GM20431 (cell line): Measurements from ENCODE around the gene OR9A2.

Source experiments
- in situ Hi-C: fragments of 300-500 bp; cut with MseI, MboI; formaldehyde crosslinking; loops from one replicate; pipeline ENCODE4 v1.15.0; 2020; ENCODE audit warnings: low sequenced_read_pairs; ENCODE audit not compliant: unreplicated experiment

OR9A2 gene

DNA sequence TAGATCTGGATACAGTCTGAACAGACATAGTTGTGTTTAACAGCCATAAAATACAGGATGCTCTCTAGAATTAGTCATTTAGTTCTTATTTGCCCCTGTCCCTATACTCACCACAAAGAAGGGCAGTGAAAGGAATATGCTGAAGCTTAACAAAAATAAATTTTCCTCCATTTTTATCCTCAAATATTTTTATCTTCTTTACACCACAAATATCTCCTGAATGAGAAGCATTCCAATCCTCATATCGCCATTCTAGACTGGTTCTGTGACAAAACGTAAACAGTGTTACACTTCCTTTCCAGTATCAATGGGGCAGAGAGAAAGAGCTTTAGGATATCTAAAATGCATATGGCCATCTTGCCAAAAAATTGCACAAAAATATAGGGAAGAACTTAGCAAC lies 1.6 kb downstream of the OR9A2 start:
- in situ Hi-C loops: no loop called here

- in situ Hi-C loops: no loop called here
Observed at GRCh38 chr7:143023047-143023446, 3.9 kb downstream of the OR9A2 start.

DNA sequence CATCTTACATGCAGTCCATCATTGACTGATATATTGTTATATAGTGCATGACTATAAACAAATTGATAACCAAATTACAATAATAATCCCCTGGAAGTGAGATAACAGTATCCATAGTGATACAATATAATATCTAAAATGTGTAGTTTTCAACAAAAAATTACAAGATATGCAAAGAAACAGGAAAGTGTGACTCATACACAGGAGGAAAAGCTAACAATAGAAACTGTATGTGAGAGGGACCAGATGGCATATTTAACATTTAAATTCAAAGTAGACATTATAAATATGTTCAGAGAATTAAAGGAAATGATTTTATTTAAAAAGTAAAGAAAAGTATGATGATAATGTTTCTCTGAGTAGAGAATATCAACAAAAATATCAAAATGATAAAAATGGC lies 8.0 kb downstream of the OR9A2 start:
- in situ Hi-C loops: loop anchor here (10.0 kb wide), 1 partner anchor 186 kb away; no protein-coding TSS in a partner anchor

- in situ Hi-C loops: loop anchor here (10.0 kb wide), 1 partner anchor 188 kb away; no protein-coding TSS in a partner anchor
Observed at GRCh38 chr7:143016996-143017395, 9.9 kb downstream of the OR9A2 start.

DNA sequence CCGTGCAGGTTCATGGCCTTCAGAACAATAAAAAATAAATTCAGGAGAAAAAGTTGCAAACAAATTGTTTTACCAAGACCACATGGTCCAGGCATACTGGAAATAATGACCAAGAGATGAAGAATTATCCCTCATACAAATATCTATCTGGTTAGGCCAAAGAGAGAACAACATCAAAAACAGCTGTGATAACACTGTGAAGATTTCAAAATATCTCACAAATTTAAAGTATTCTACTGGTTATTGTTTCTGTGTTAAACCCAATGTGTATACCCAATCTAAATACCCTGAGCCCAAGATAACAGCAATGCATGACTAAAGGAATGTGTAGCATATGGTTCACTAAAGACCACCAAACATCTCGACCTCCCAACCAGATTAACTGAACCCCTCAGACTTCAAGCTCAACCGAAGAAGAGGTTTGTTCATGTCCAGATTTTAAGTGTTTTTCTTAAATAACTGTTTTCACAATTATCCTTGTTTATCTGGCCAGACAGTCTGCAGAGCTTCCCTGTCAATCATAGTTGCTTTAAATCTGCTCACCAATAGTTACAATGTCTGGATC lies 10.9 kb downstream of the OR9A2 start:
- in situ Hi-C loops: loop anchor here (10.0 kb wide), 1 partner anchor 189 kb away; no protein-coding TSS in a partner anchor

DNA sequence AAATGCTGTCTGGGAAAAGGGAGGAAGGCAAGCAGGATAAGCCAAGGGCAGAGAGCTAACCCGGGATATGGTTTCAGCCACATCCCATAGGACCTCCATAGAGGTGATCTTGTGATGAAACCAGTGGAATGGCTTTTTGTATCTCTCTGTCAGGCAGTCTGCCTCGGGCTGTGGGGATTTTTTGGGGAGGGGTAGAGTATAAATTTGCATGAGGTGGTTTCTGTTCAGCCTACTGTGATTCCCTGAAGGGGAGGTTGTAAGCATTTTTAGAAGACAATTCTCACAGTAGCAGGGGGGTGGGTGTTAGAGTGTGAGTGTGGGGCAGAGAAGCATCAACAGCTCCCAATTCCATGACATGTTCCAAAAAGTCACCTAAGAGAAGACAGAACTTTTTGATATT lies 11.8 kb downstream of the OR9A2 start:
- in situ Hi-C loops: loop anchor here (10.0 kb wide), 1 partner anchor 190 kb away; no protein-coding TSS in a partner anchor

GRCh38 chr7:143013893-143014292 lies 13.0 kb downstream of the OR9A2 start:
- in situ Hi-C loops: loop anchor here (10.0 kb wide), 1 partner anchor 191 kb away; no protein-coding TSS in a partner anchor

GRCh38 chr7:143013473-143013872 lies 13.5 kb downstream of the OR9A2 start:
- in situ Hi-C loops: loop anchor here (10.0 kb wide), 1 partner anchor 191 kb away; no protein-coding TSS in a partner anchor

- in situ Hi-C loops: loop anchor here (10.0 kb wide), 1 partner anchor 192 kb away; no protein-coding TSS in a partner anchor
Observed at GRCh38 chr7:143012409-143012808, 14.5 kb downstream of the OR9A2 start.

DNA sequence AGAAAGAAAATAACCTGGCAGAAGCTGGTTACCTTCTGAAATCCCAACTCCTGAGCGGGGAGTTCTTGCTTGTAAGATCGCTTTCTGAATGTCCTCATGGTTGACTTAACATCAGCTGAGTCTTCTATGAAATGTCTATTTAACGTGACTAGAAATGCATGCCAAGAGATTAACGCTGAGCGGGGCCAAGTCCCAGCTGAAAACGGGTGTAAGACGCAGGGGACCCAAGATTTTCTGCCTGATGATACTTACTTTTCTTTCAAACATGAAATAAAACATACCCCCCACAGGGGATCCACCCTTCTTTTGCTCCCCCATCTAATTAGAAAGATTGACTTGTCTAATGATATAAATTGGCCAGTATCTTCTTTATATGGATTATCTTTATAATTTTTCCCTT lies 14.9 kb downstream of the OR9A2 start:
- in situ Hi-C loops: loop anchor here (10.0 kb wide), 1 partner anchor 193 kb away; no protein-coding TSS in a partner anchor

- in situ Hi-C loops: loop anchor here (10.0 kb wide), 1 partner anchor 217 kb away; the partner anchor contains the start of gene TAS2R40
Observed at GRCh38 chr7:143008007-143008901, 18.7 kb downstream of the OR9A2 start.

- in situ Hi-C loops: loop anchor here (10.0 kb wide), 1 partner anchor 219 kb away; the partner anchor contains the start of gene TAS2R40
Observed at GRCh38 chr7:143005632-143006260, 21.2 kb downstream of the OR9A2 start.

GRCh38 chr7:143003393-143004051 lies 23.4 kb downstream of the OR9A2 start:
- in situ Hi-C loops: loop anchor here (10.0 kb wide), 1 partner anchor 221 kb away; the partner anchor contains the start of gene TAS2R40

DNA sequence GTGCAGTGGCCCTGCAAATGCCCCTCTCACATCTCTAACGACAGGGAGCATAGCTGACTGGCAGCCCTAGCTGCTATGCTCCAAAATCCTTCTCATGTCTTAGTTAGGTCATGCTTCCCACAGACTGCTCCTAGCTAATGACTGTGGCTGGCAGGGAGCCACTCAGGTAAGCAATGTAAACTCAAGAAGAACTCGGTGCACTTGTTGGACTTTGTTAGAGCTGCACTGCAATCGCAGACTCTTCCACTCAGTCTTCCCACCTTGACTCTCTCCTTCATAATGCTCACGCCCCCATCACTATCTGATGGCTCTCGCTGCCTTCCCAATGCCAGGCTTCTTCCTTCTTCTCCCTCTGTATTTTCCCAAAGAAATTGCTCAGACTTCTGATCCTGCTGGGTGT lies 24.0 kb downstream of the OR9A2 start:
- in situ Hi-C loops: loop anchor here (10.0 kb wide), 1 partner anchor 222 kb away; the partner anchor contains the start of gene TAS2R40

DNA sequence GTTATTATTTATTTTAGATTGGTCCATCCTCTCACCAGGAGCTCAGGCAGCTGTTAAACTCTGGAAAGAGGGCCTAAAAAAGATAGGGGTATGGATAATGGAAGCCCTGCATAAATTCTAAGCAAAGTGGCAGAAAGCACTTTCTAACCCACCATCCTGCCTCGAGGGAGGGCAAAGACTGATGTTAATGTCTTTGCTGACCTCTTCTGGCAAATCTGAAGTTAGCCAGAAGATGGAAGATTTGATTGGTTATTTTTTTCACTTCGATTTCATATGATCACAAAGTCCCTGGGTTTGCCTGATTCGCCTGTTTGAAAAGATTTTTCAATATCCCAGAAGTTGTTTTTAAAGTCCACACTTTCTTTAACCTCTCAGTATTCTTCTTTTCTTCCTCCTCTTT lies 24.8 kb downstream of the OR9A2 start:
- in situ Hi-C loops: loop anchor here (10.0 kb wide), 1 partner anchor 223 kb away; the partner anchor contains the start of gene TAS2R40

DNA sequence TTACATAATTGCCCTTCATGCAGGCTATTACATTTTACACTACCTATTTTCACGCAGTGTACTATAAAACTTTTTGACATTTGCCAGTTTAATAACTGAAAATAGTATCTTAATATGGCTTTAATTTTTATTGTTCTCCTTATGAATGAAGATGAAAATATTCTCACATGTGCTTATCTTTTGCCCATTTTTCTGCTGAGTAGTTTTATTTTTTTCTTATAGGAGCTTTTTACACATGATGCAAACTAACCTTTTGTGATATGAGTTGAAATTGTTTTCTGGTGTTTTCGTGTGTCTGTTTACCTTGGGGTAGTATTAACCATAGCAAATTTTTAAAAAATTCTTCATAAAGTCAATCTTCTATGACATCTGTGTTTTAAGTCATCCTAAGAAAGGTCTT lies 26.3 kb downstream of the OR9A2 start:
- in situ Hi-C loops: loop anchor here (10.0 kb wide), 1 partner anchor 224 kb away; the partner anchor contains the start of gene TAS2R40

GRCh38 chr7:142999793-143000192 lies 27.1 kb downstream of the OR9A2 start:
- in situ Hi-C loops: loop anchor here (10.0 kb wide), 1 partner anchor 225 kb away; the partner anchor contains the start of gene TAS2R40

- in situ Hi-C loops: no loop called here
Observed at GRCh38 chr7:142998966-142999365, 28.0 kb downstream of the OR9A2 start.

- in situ Hi-C loops: no loop called here
Observed at GRCh38 chr7:142997456-142997989, 29.4 kb downstream of the OR9A2 start.
